Mucosa of stomach (tissue), 1 donor: ENCODE data around the gene COG4.

Experiments
- H3K27me3 ChIP-seq: one replicate; pipeline ENCODE4 v1.7.0; 2013; ENCODE audit warnings: mild to moderate bottlenecking, low read length; ENCODE audit not compliant: control insufficient read depth, insufficient read depth
- H3K36me3 ChIP-seq: one replicate; pipeline ENCODE4 v1.7.0; 2013; ENCODE audit warnings: low read length; ENCODE audit not compliant: control insufficient read depth, insufficient read depth
- H3K4me1 ChIP-seq: one replicate; pipeline ENCODE4 v1.7.0; 2013; ENCODE audit warnings: mild to moderate bottlenecking, low read length; ENCODE audit not compliant: control insufficient read depth, insufficient read depth
- H3K4me3 ChIP-seq: one replicate; pipeline ENCODE4 v1.7.0; 2013; ENCODE audit warnings: low read length
- H3K9ac ChIP-seq: one replicate; pipeline ENCODE4 v1.7.0; 2013; ENCODE audit warnings: mild to moderate bottlenecking, low read length, moderate library complexity
- H3K9me3 ChIP-seq: one replicate; pipeline ENCODE4 v1.7.0; 2013; ENCODE audit warnings: mild to moderate bottlenecking, low read length, moderate library complexity; ENCODE audit not compliant: control insufficient read depth
- donor health status: Pancreatic carcinoma.

The COG4 gene

GRCh38 chr16:70441406-70441990 is 81.9 kb downstream of the COG4 start:
- H3K9me3 ChIP-seq, result no peaks in the 10 kb centered on the region
- no peaks in the 10 kb centered on the region for H3K36me3 ChIP-seq
- H3K4me3 ChIP-seq, result no peak overlapping the region
- peaks cover 16% of the 10 kb centered on the region for H3K4me1 ChIP-seq
- peaks cover 11% of the 10 kb centered on the region for H3K27me3 ChIP-seq
- H3K9ac ChIP-seq, result no peak overlapping the region

GRCh38 chr16:70440009-70440692 is 83.2 kb downstream of the COG4 start:
- Histone ChIP-seq H3K36me3 (no peaks in the 10 kb centered on the region), H3K27me3 (peaks cover 11% of the 10 kb centered on the region), H3K9me3 (no peaks in the 10 kb centered on the region), H3K9ac (peak overlapping the region; percentile 58), H3K4me3 (no peak overlapping the region), H3K4me1 (peaks cover 16% of the 10 kb centered on the region)

- Histone ChIP-seq H3K36me3 (no peaks in the 10 kb centered on the region), H3K4me1 (peaks cover 16% of the 10 kb centered on the region)
Measured at GRCh38 chr16:70438969-70439862, 84.1 kb downstream of the COG4 start, which contains the start of gene ST3GAL2. Gene ST3GAL2 (minus strand): TSS chr16:70439100. CDS start chr16:70398530, 40,570 bp downstream.

GRCh38 chr16:70438585-70438968 is 84.8 kb downstream of the COG4 start:
- peaks cover 20% of the 10 kb centered on the region for H3K4me1 ChIP-seq
- peak overlapping the region; percentile 56 for H3K9ac ChIP-seq

More at GRCh38 chr16:70438969-70439862, 84.1 kb downstream of the COG4 start, which contains the start of gene ST3GAL2:
- H3K27me3 ChIP-seq, result peaks cover 11% of the 10 kb centered on the region
- peak within 1 kb of the TSS; percentile 58 for H3K9ac ChIP-seq
- H3K9me3 ChIP-seq, result no peaks in the 10 kb centered on the region
- H3K4me3 ChIP-seq, result peak within 1 kb of the TSS; percentile 46

DNA sequence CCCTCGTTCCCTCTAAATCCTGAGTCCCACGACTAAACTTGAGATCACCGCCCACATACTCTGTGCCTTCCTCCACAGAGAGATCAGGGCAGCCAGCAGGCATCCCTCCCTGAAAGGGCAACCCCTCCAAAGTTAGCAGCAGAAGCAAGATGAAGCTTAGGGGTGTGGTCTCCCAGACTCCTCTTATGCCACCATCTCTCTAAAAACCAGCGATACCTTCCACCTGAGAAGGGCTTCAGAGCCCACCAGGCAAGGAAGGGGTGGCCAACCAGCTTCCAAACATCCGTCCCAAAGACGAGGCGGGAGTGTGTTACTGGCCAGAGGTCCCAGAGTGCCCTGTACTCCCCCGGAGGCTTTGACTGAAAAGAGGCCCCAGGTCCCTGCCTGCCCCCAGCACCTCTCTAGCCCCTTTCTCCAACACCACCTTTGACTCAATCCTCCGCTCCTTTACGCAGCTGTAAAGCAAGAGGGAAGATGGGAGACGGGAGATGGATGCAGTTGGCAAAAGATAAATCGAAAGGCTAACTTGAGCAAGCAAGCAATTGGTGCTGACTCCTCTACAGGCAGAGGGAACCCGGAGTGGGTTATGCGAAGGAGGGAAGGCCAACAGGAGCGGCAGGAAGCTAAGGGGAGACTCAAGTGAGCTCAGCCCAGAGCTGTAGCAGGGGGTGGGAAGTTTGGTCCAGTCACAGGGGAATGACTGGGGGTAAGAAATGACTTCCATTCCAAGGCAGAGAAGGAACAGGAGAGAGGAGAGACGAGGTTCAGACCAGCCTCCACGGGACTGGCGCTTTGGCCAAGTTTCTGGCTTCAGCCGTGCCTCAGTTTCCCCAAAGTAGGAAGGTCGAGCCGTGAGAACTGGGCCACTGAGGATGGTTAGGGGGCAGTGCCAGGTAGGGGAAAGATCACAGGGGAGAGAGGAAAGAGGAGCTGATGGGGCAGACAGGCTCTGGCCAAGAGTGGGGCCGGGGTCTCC is 85.5 kb downstream of the COG4 start:
- Histone ChIP-seq H3K4me1 (peaks cover 27% of the 10 kb centered on the region), H3K36me3 (no peaks in the 10 kb centered on the region), H3K4me3 (no peak overlapping the region), H3K9me3 (no peaks in the 10 kb centered on the region), H3K27me3 (peaks cover 11% of the 10 kb centered on the region), H3K9ac (peak overlapping the region; percentile 56)

More at GRCh38 chr16:70438585-70438968, 84.8 kb downstream of the COG4 start:
- H3K27me3 ChIP-seq, result peaks cover 11% of the 10 kb centered on the region
- H3K4me3 ChIP-seq, result no peak overlapping the region
- H3K36me3 ChIP-seq, result no peaks in the 10 kb centered on the region
- H3K9me3 ChIP-seq, result no peaks in the 10 kb centered on the region

- Histone ChIP-seq H3K36me3 (no peaks in the 10 kb centered on the region), H3K9me3 (no peaks in the 10 kb centered on the region), H3K4me3 (no peak overlapping the region), H3K27me3 (peaks cover 11% of the 10 kb centered on the region), H3K9ac (no peak overlapping the region), H3K4me1 (peaks cover 32% of the 10 kb centered on the region)
Measured at GRCh38 chr16:70437017-70437581, 86.3 kb downstream of the COG4 start.

- H3K9me3 ChIP-seq, result no peaks in the 10 kb centered on the region
- no peak overlapping the region for H3K9ac ChIP-seq
- H3K36me3 ChIP-seq, result no peaks in the 10 kb centered on the region
- no peak overlapping the region for H3K4me3 ChIP-seq
- peaks cover 11% of the 10 kb centered on the region for H3K27me3 ChIP-seq
- peaks cover 43% of the 10 kb centered on the region for H3K4me1 ChIP-seq
Measured at GRCh38 chr16:70434484-70435260, 88.7 kb downstream of the COG4 start.

GRCh38 chr16:70433458-70434103 is 89.8 kb downstream of the COG4 start:
- no peak overlapping the region for H3K9ac ChIP-seq
- no peak overlapping the region for H3K4me3 ChIP-seq
- no peaks in the 10 kb centered on the region for H3K9me3 ChIP-seq
- no peaks in the 10 kb centered on the region for H3K36me3 ChIP-seq
- H3K27me3 ChIP-seq, result peaks cover 11% of the 10 kb centered on the region
- H3K4me1 ChIP-seq, result peaks cover 46% of the 10 kb centered on the region

DNA sequence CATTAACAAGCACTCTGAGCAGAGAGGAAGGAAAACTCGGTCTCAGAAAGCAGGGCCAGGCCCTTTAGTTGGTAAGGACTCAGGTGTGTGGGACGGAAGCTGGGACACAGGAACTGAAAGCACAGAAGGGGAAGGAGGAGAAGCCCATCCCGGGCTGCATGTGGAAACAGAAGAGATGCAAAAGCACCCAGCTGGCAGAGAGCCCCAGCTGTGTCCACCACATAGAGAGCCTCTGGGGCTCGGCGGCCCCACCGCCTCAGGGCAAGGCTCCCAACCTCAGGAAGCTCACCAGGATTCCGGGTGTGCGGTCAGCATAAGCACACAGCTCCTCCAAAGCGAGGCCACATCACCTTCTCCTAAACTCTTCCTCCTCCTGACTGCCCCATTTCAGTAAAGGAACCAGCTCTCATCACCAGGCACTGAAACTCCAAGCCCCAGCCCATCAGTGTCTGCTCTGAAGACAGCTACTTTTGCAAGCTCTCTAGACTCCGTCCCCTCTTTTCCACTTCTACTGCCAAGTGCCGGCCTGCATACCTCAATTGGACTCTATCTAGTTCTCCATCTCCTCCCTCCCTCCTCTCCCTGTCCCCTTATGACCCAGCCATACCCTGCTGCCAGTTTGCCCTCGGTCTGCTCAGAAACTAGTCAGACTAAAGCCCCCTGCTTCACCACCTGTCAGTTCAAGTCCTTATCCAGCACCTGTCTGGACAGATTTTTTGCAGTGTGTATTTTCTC is 90.5 kb downstream of the COG4 start:
- Histone ChIP-seq H3K9me3 (no peaks in the 10 kb centered on the region), H3K9ac (no peak overlapping the region), H3K4me3 (no peak overlapping the region), H3K4me1 (peaks cover 53% of the 10 kb centered on the region), H3K27me3 (peaks cover 6% of the 10 kb centered on the region), H3K36me3 (no peaks in the 10 kb centered on the region)

DNA sequence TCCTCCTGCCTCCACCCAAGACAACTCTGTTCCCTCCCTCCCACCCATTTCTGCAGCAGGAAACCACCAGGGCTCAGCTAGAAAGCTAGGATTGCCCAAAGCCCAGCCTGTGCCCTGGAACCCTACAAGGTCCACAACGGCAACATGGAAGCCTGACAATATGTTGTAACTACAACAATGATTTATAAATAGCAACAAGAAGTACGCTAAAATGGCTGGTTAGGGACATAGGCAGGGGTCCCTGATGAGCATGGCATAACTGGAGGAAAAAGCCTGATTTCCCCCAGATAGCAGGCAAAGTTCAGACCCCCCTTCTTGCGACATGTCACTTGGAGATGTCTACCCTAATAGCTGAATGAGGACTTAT is 91.0 kb downstream of the COG4 start:
- no peak overlapping the region for H3K9ac ChIP-seq
- no peaks in the 10 kb centered on the region for H3K36me3 ChIP-seq
- H3K4me1 ChIP-seq, result peaks cover 54% of the 10 kb centered on the region
- H3K27me3 ChIP-seq, result peaks cover under 1% of the 10 kb centered on the region
- no peak overlapping the region for H3K4me3 ChIP-seq
- H3K9me3 ChIP-seq, result no peaks in the 10 kb centered on the region
